WTC11 (cell line): Measurements from ENCODE around the gene RUNX1. TPM values are rescaled to one million over a fixed set of nuclear protein-coding genes. Genes with fewer than 3 reads are reported as not detected.

Source experiments
- ATAC-seq: fragments of 200-7000 bp; cut with Tn5 transposase; 2 replicates; pipeline ENCODE4 v1.10.0; 2021; ENCODE audit warnings: mild to moderate bottlenecking, moderate library complexity
- CTCF ChIA-PET: fragments of 300-600 bp; sonication (Branson Sonifier 250); formaldehyde crosslinking; loops from one replicate; lab custom pipeline; 2021; ENCODE audit warnings: antibody characterized with exemption; lab: Charles Lee
- POLR2A ChIA-PET: fragments of 350-600 bp; sonication (Branson Sonifier 250); formaldehyde crosslinking; loops from one replicate; lab custom pipeline; 2021; ENCODE audit warnings: antibody characterized with exemption; lab: Charles Lee
- DNase-seq: peaks from one replicate; pipeline ENCODE4 v3.0.0; 2021; ENCODE audit warnings: low spot score
- H3K27ac Mint-ChIP-seq: 2 replicates; pipeline ENCODE4 v1.8.0; 2021; ENCODE audit warnings: mixed read lengths
- H3K27me3 Mint-ChIP-seq: 2 replicates; pipeline ENCODE4 v1.8.0; 2021; ENCODE audit warnings: low read depth, mild to moderate bottlenecking, moderate library complexity, mixed read lengths
- H3K36me3 Mint-ChIP-seq: 2 replicates; pipeline ENCODE4 v1.8.0; 2021; ENCODE audit warnings: mixed read lengths
- H3K4me1 Mint-ChIP-seq: 2 replicates; pipeline ENCODE4 v1.8.0; 2022; ENCODE audit warnings: mixed read lengths
- H3K4me3 Mint-ChIP-seq: 2 replicates; pipeline ENCODE4 v1.8.0; 2021; ENCODE audit warnings: mild to moderate bottlenecking, moderate library complexity, mixed read lengths
- H3K9me3 Mint-ChIP-seq: 2 replicates; pipeline ENCODE4 v1.8.0; 2021; ENCODE audit warnings: mixed read lengths
- CBFB ChIP-seq: sonication (generic); formaldehyde crosslinking; IDR thresholded peaks from 2 replicates; pipeline ENCODE4 v1.8.1; 2022; ENCODE audit warnings: mild to moderate bottlenecking, low read depth, missing genetic modification reagents
- E2F1 ChIP-seq: sonication (generic); formaldehyde crosslinking; IDR thresholded peaks from 2 replicates; pipeline ENCODE4 v1.8.0; 2022; ENCODE audit warnings: mild to moderate bottlenecking, missing genetic modification reagents
- E2F5 ChIP-seq: sonication (generic); formaldehyde crosslinking; IDR thresholded peaks from 2 replicates; pipeline ENCODE4 v1.8.1; 2022; ENCODE audit warnings: mild to moderate bottlenecking, moderate library complexity, missing genetic modification reagents
- ERG ChIP-seq: fragments of 250-450 bp; sonication (Bioruptor Pico); IDR thresholded peaks from 2 replicates; pipeline ENCODE4 v1.8.0; 2021; ENCODE audit warnings: mild to moderate bottlenecking
- FOXP4 ChIP-seq: sonication (generic); formaldehyde crosslinking; IDR thresholded peaks from 2 replicates; pipeline ENCODE4 v1.8.0; 2022; ENCODE audit warnings: mild to moderate bottlenecking, missing genetic modification reagents
- GABPB1 ChIP-seq: sonication (generic); formaldehyde crosslinking; IDR thresholded peaks from 2 replicates; pipeline ENCODE4 v1.8.1; 2023; ENCODE audit warnings: mild to moderate bottlenecking, missing genetic modification reagents
- JUN ChIP-seq: sonication (generic); formaldehyde crosslinking; IDR thresholded peaks from 2 replicates; pipeline ENCODE4 v1.8.0; 2023; ENCODE audit warnings: mild to moderate bottlenecking, missing genetic modification reagents
- KAT7 ChIP-seq: sonication (generic); formaldehyde crosslinking; IDR thresholded peaks from 2 replicates; pipeline ENCODE4 v1.8.1; 2023; ENCODE audit warnings: missing genetic modification reagents, mild to moderate bottlenecking, borderline replicate concordance
- NFE2L1 ChIP-seq: sonication (generic); formaldehyde crosslinking; IDR thresholded peaks from 2 replicates; pipeline ENCODE4 v1.8.1; 2023; ENCODE audit warnings: missing genetic modification reagents
- PRRX2 ChIP-seq: fragments of 250-450 bp; sonication (Bioruptor Pico); IDR thresholded peaks from 2 replicates; pipeline ENCODE4 v1.8.0; 2021; ENCODE audit warnings: mild to moderate bottlenecking
- SOX15 ChIP-seq: fragments of 250-450 bp; sonication (Bioruptor Pico); IDR thresholded peaks from 2 replicates; pipeline ENCODE4 v1.9.0; 2021; ENCODE audit warnings: mild to moderate bottlenecking
- STAT6 ChIP-seq: sonication (generic); formaldehyde crosslinking; conservative IDR thresholded peaks from 2 replicates; pipeline ENCODE4 v1.8.1; 2023; ENCODE audit warnings: mild to moderate bottlenecking, low read depth, missing genetic modification reagents, moderate library complexity
- TP53 ChIP-seq: sonication (generic); formaldehyde crosslinking; IDR thresholded peaks from 2 replicates; pipeline ENCODE4 v1.8.1; 2023; ENCODE audit warnings: mild to moderate bottlenecking, missing genetic modification reagents
- USF1 ChIP-seq: sonication (generic); formaldehyde crosslinking; IDR thresholded peaks from 2 replicates; pipeline ENCODE4 v1.8.0; 2022; ENCODE audit warnings: mild to moderate bottlenecking, missing genetic modification reagents
- ZMAT4 ChIP-seq: fragments of 250-450 bp; sonication (Bioruptor Pico); IDR thresholded peaks from 2 replicates; pipeline ENCODE4 v1.9.0; 2021; ENCODE audit warnings: mild to moderate bottlenecking
- ZNF423 ChIP-seq: fragments of 250-450 bp; sonication (Bioruptor Pico); IDR thresholded peaks from 2 replicates; pipeline ENCODE4 v2.1.2; 2022; ENCODE audit warnings: mild to moderate bottlenecking, moderate library complexity
- ZNF512 ChIP-seq: sonication (generic); formaldehyde crosslinking; IDR thresholded peaks from 2 replicates; pipeline ENCODE4 v1.8.1; 2022; ENCODE audit warnings: missing genetic modification reagents, borderline replicate concordance
- total RNA-seq: library from RNA; stranded (reverse); gene quantifications from 3 replicates; pipeline ENCODE4 v1.2.3, GENCODE V29; 2021
- TF ChIP-seq, protein P1 (sequence below): sonication (generic); formaldehyde crosslinking; IDR thresholded peaks from 2 replicates; pipeline ENCODE4 v1.8.0; 2023; ENCODE audit warnings: missing genetic modification reagents, mild to moderate bottlenecking, borderline replicate concordance
- TF ChIP-seq, protein P2 (sequence below): sonication (generic); formaldehyde crosslinking; IDR thresholded peaks from 2 replicates; pipeline ENCODE4 v1.8.0; 2022; ENCODE audit warnings: mild to moderate bottlenecking, missing genetic modification reagents

Gene RUNX1
- total RNA-seq, 1 experiment from 2014 or later, result 2.2 TPM

DNA sequence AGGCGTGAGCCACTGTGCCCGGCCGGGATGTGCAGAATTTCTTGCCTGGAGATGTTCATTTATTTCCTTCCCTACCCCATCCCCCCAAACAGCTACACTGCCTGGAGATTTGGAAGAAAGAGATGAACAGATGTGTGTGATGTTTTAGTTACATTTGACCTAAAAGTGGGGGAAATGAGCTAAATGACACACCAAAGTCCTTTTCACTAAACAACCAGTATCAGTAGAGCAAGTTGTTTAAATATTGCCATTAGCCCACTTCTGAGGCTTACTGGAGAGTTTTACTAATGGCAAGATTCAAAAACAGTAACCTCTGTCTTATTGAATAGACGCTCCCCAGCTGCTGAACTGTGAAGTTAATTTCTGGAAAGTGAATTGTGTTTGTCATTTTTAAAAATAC lies 100.1 kb downstream of the RUNX1 start:
- no peaks in the 10 kb centered on the region; the same call in none of the 2 replicates for H3K27me3 Mint-ChIP-seq
- no peaks in the 10 kb centered on the region for H3K36me3 Mint-ChIP-seq
- peaks cover 9% of the 10 kb centered on the region for H3K4me1 Mint-ChIP-seq
- H3K9me3 Mint-ChIP-seq, result 0 out of 2 replicates have a peak, but pooled peaks cover 8% of the 10 kb centered on the region
- no peak for DNase-seq
- no peak overlapping the region for H3K27ac Mint-ChIP-seq
- TF ChIP-seq, protein P1, sequence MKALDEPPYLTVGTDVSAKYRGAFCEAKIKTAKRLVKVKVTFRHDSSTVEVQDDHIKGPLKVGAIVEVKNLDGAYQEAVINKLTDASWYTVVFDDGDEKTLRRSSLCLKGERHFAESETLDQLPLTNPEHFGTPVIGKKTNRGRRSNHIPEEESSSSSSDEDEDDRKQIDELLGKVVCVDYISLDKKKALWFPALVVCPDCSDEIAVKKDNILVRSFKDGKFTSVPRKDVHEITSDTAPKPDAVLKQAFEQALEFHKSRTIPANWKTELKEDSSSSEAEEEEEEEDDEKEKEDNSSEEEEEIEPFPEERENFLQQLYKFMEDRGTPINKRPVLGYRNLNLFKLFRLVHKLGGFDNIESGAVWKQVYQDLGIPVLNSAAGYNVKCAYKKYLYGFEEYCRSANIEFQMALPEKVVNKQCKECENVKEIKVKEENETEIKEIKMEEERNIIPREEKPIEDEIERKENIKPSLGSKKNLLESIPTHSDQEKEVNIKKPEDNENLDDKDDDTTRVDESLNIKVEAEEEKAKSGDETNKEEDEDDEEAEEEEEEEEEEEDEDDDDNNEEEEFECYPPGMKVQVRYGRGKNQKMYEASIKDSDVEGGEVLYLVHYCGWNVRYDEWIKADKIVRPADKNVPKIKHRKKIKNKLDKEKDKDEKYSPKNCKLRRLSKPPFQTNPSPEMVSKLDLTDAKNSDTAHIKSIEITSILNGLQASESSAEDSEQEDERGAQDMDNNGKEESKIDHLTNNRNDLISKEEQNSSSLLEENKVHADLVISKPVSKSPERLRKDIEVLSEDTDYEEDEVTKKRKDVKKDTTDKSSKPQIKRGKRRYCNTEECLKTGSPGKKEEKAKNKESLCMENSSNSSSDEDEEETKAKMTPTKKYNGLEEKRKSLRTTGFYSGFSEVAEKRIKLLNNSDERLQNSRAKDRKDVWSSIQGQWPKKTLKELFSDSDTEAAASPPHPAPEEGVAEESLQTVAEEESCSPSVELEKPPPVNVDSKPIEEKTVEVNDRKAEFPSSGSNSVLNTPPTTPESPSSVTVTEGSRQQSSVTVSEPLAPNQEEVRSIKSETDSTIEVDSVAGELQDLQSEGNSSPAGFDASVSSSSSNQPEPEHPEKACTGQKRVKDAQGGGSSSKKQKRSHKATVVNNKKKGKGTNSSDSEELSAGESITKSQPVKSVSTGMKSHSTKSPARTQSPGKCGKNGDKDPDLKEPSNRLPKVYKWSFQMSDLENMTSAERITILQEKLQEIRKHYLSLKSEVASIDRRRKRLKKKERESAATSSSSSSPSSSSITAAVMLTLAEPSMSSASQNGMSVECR (CRISPR knock-in tag), result no peak
- no peak overlapping the region for H3K4me3 Mint-ChIP-seq
- ChIA-PET POLR2A (no interaction called here), CTCF (no interaction called here)
- ATAC-seq, result no peak

DNA sequence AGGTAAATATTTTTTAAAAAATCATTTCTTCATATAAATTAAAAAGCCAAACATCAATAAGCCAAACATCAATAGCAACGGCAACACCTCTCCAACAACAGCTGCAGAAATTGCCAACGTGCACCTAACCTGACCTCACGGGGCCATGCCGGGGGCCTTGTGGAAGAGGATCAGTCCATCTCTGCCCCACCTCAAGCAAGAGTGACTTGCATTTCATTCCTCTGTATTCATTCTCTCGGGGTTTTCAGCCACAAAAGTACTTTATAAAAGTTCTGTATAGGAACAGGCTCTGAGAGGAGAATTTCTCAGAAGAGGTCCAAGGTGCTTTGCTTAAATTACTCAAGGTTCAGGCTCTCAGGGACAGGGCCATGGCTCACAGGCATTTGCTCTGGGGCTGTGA lies 100.9 kb downstream of the RUNX1 start:
- no peak overlapping the region for H3K27ac Mint-ChIP-seq
- ChIA-PET CTCF (interaction anchor here (0.5 to 0.7 kb wide), 2 partner anchors 203 to 850 kb away, joined by 3 read pairs; no protein-coding TSS in a partner anchor), POLR2A (interaction anchor here (0.6 kb wide), 1 partner anchor 903 kb away, joined by 4 read pairs; no protein-coding TSS in a partner anchor)
- no peaks in the 10 kb centered on the region for H3K36me3 Mint-ChIP-seq
- peaks cover 8% of the 10 kb centered on the region for H3K4me1 Mint-ChIP-seq
- no peak for ATAC-seq
- H3K27me3 Mint-ChIP-seq, result no peaks in the 10 kb centered on the region; the same call in 1 of the 2 replicates
- 0 out of 2 replicates have a peak, but pooled peaks cover 8% of the 10 kb centered on the region for H3K9me3 Mint-ChIP-seq
- H3K4me3 Mint-ChIP-seq, result no peak overlapping the region
- no peak for DNase-seq
- TF ChIP-seq USF1 (CRISPR knock-in tag) (no peak), E2F1 (CRISPR knock-in tag) (no peak), SOX15 (CRISPR knock-in tag) (no peak), ERG (CRISPR knock-in tag) (no peak), ZMAT4 (CRISPR knock-in tag) (no peak), CBFB (CRISPR knock-in tag) (no peak), TP53 (no peak), NFE2L1 (CRISPR knock-in tag) (no peak), STAT6 (CRISPR knock-in tag) (no peak), JUN (CRISPR knock-in tag) (no peak), ZNF423 (CRISPR knock-in tag) (no peak), GABPB1 (no peak), KAT7 (no peak), E2F5 (CRISPR knock-in tag) (no peak), PRRX2 (no peak), FOXP4 (CRISPR knock-in tag) (no peak), ZNF512 (CRISPR knock-in tag) (no peak)
- TF ChIP-seq, protein P2, sequence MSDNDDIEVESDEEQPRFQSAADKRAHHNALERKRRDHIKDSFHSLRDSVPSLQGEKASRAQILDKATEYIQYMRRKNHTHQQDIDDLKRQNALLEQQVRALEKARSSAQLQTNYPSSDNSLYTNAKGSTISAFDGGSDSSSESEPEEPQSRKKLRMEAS (CRISPR knock-in tag), result no peak
